ENCODE data around the gene ACSL1. TPM values are rescaled to one million over a fixed set of nuclear protein-coding genes. Genes with fewer than 3 reads are reported as not detected.

The ACSL1 gene
- polyA plus RNA-seq, 1 donor from 2014 or later = 30.7 TPM

DNA sequence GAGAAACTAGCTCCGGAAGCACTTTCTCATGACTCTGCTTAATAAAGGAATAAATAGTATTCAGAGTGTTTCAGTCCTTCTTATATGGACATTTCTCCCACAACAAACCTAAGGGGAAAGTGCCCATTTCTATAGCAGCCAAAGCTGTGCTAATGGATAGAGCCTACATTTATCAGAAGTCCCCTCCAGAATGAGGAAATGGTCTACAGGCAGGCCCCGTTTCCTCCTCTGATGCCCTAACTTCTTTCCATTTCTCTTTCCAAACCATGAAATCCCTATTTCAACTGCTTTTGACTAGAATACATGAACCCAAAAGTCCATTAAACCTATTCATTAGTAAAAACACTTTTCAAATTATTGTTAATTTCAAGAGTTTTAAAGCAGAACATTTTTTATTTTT is 4.5 kb downstream of the ACSL1 start:
- Histone ChIP-seq H3K9me3 (ENCODE audit: low read length) (no peaks in the 10 kb centered on the region), H3K4me3 (ENCODE audit: low read length) (no peak overlapping the region)

DNA sequence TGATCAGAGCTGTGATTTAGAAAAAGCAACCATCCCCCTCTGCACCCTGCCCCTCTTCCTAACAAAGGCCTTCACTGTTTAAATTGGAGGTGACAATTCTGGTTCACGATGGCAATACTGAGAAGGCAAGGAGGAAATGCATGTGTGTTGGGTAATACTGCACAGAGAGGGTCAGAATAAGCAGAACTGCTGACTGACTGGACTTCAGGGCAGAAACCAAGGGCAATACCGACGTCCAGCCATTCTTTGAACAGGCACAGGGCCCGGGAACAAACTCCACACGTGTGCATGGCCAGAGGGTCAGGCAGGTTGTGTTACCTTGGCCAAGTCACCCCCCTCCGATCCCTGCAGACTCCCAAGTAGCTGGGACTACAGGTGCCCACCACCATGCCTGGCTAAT is 6.0 kb downstream of the ACSL1 start:
- H3K9me3 ChIP-seq (ENCODE audit: low read length) = no peaks in the 10 kb centered on the region
- H3K9me2 ChIP-seq (ENCODE audit: insufficient read depth, low read length) = no peaks in the 10 kb centered on the region
- H3K79me2 ChIP-seq (replicated peaks; ENCODE audit: insufficient read depth, low read length) = peaks cover 4% of the 10 kb centered on the region
- no peak overlapping the region for H3K4me2 ChIP-seq (ENCODE audit: low read length)
- H3K27ac ChIP-seq (ENCODE audit: low read length) = no peak overlapping the region
- no peaks in the 10 kb centered on the region for H3K36me3 ChIP-seq (ENCODE audit: insufficient read depth, low read length)
- peaks cover 49% of the 10 kb centered on the region for H3K27me3 ChIP-seq (ENCODE audit: insufficient read depth, low read depth, low read length)
- TF ChIP-seq MXI1 (conservative IDR thresholded peaks at IDR 0.05; ENCODE audit: poor library complexity, severe bottlenecking) (no peak), EP300 (conservative IDR thresholded peaks at IDR 0.05; ENCODE audit: poor library complexity, severe bottlenecking) (no peak), SMC3 (conservative IDR thresholded peaks at IDR 0.05; ENCODE audit: poor library complexity) (no peak), TAF1 (IDR thresholded peaks at IDR 0.05; ENCODE audit: low read depth) (no peak), POLR2AphosphoS5 (IDR thresholded peaks at IDR 0.05) (no peak), RAD21 (conservative IDR thresholded peaks at IDR 0.05) (no peak)
- TF ChIP-seq, protein P1, sequence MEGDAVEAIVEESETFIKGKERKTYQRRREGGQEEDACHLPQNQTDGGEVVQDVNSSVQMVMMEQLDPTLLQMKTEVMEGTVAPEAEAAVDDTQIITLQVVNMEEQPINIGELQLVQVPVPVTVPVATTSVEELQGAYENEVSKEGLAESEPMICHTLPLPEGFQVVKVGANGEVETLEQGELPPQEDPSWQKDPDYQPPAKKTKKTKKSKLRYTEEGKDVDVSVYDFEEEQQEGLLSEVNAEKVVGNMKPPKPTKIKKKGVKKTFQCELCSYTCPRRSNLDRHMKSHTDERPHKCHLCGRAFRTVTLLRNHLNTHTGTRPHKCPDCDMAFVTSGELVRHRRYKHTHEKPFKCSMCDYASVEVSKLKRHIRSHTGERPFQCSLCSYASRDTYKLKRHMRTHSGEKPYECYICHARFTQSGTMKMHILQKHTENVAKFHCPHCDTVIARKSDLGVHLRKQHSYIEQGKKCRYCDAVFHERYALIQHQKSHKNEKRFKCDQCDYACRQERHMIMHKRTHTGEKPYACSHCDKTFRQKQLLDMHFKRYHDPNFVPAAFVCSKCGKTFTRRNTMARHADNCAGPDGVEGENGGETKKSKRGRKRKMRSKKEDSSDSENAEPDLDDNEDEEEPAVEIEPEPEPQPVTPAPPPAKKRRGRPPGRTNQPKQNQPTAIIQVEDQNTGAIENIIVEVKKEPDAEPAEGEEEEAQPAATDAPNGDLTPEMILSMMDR (IDR thresholded peaks at IDR 0.05; ENCODE audit: poor library complexity, severe bottlenecking) = no peak
- H3K4me3 ChIP-seq (ENCODE audit: low read length) = no peak overlapping the region
- no peak overlapping the region for H2AFZ ChIP-seq (ENCODE audit: low read depth, low read length)
- no peak overlapping the region for H3K9ac ChIP-seq (ENCODE audit: low read length)
- H3F3A ChIP-seq (ENCODE audit: insufficient read depth, low read length, poor library complexity, severe bottlenecking) = no peaks in the 10 kb centered on the region
- no peaks in the 10 kb centered on the region for H4K20me1 ChIP-seq (ENCODE audit: insufficient read depth)

More for the DNA sequence above, 4.5 kb downstream of the ACSL1 start:
- Histone ChIP-seq H2AFZ (ENCODE audit: low read depth, low read length) (no peak overlapping the region), H3K4me2 (ENCODE audit: low read length) (no peak overlapping the region), H4K20me1 (ENCODE audit: insufficient read depth) (no peaks in the 10 kb centered on the region), H3K9me2 (ENCODE audit: insufficient read depth, low read length) (no peaks in the 10 kb centered on the region), H3K9ac (ENCODE audit: low read length) (no peak overlapping the region), H3K27ac (ENCODE audit: low read length) (no peak overlapping the region), H3K36me3 (ENCODE audit: insufficient read depth, low read length) (no peaks in the 10 kb centered on the region), H3K79me2 (replicated peaks; ENCODE audit: insufficient read depth, low read length) (peaks cover 4% of the 10 kb centered on the region), H3F3A (ENCODE audit: insufficient read depth, low read length, poor library complexity, severe bottlenecking) (no peaks in the 10 kb centered on the region), H3K27me3 (ENCODE audit: insufficient read depth, low read depth, low read length) (peaks cover 47% of the 10 kb centered on the region)
- TF ChIP-seq, protein P1 (IDR thresholded peaks at IDR 0.05; ENCODE audit: poor library complexity, severe bottlenecking) = no peak

DNA sequence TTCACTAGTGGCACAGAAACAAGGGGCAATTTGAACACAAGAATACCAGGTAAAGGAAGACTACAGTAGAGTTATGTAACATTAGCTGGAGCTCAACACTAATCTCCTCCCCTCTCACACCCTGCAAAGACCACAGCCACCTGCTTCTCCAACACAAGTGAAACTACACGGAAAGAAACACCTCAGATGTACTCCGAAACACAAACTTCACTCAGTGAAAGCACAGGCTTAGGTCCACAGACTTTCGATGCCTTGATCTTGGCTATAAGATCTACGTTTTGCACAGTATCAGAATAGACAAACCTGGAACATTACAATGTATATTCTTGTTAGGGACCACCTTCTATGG is 7.6 kb downstream of the ACSL1 start:
- H3F3A ChIP-seq (ENCODE audit: insufficient read depth, low read length, poor library complexity, severe bottlenecking) = no peaks in the 10 kb centered on the region
- H3K27me3 ChIP-seq (ENCODE audit: insufficient read depth, low read depth, low read length) = peaks cover 36% of the 10 kb centered on the region
- TF ChIP-seq, protein P2, sequence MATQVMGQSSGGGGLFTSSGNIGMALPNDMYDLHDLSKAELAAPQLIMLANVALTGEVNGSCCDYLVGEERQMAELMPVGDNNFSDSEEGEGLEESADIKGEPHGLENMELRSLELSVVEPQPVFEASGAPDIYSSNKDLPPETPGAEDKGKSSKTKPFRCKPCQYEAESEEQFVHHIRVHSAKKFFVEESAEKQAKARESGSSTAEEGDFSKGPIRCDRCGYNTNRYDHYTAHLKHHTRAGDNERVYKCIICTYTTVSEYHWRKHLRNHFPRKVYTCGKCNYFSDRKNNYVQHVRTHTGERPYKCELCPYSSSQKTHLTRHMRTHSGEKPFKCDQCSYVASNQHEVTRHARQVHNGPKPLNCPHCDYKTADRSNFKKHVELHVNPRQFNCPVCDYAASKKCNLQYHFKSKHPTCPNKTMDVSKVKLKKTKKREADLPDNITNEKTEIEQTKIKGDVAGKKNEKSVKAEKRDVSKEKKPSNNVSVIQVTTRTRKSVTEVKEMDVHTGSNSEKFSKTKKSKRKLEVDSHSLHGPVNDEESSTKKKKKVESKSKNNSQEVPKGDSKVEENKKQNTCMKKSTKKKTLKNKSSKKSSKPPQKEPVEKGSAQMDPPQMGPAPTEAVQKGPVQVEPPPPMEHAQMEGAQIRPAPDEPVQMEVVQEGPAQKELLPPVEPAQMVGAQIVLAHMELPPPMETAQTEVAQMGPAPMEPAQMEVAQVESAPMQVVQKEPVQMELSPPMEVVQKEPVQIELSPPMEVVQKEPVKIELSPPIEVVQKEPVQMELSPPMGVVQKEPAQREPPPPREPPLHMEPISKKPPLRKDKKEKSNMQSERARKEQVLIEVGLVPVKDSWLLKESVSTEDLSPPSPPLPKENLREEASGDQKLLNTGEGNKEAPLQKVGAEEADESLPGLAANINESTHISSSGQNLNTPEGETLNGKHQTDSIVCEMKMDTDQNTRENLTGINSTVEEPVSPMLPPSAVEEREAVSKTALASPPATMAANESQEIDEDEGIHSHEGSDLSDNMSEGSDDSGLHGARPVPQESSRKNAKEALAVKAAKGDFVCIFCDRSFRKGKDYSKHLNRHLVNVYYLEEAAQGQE (IDR thresholded peaks at IDR 0.05; ENCODE audit: borderline replicate concordance) = no peak
- TF ChIP-seq POLR2AphosphoS5 (IDR thresholded peaks at IDR 0.05) (no peak), EP300 (conservative IDR thresholded peaks at IDR 0.05; ENCODE audit: poor library complexity, severe bottlenecking) (no peak), MXI1 (conservative IDR thresholded peaks at IDR 0.05; ENCODE audit: poor library complexity, severe bottlenecking) (no peak), RAD21 (conservative IDR thresholded peaks at IDR 0.05) (no peak), SMC3 (conservative IDR thresholded peaks at IDR 0.05; ENCODE audit: poor library complexity) (no peak), TAF1 (IDR thresholded peaks at IDR 0.05; ENCODE audit: low read depth) (no peak), EZH2 (IDR thresholded peaks at IDR 0.05; ENCODE audit: borderline replicate concordance, insufficient read depth, low read length, poor library complexity, severe bottlenecking) (no peak)
- TF ChIP-seq, protein P1 (IDR thresholded peaks at IDR 0.05; ENCODE audit: poor library complexity, severe bottlenecking) = no peak
- peaks cover 4% of the 10 kb centered on the region for H3K79me2 ChIP-seq (replicated peaks; ENCODE audit: insufficient read depth, low read length)
- no peaks in the 10 kb centered on the region for H3K9me2 ChIP-seq (ENCODE audit: insufficient read depth, low read length)
- H3K27ac ChIP-seq (ENCODE audit: low read length) = no peak overlapping the region
- H2AFZ ChIP-seq (ENCODE audit: low read depth, low read length) = no peak overlapping the region
- H3K9me3 ChIP-seq (ENCODE audit: low read length) = no peaks in the 10 kb centered on the region
- H3K36me3 ChIP-seq (ENCODE audit: insufficient read depth, low read length) = no peaks in the 10 kb centered on the region
- H4K20me1 ChIP-seq (ENCODE audit: insufficient read depth) = no peaks in the 10 kb centered on the region
- no peak overlapping the region for H3K9ac ChIP-seq (ENCODE audit: low read length)
- no peak overlapping the region for H3K4me2 ChIP-seq (ENCODE audit: low read length)
- H3K4me3 ChIP-seq (ENCODE audit: low read length) = no peak overlapping the region
